NCI-H1930 (cell line): ENCODE measurements around the gene PLA2G2C.

Experiments
- DNase-seq, 2 experiments: peaks; one replicate each; lab custom pipeline; 2025; lab: John Stamatoyannopoulos, UW

The PLA2G2C gene

DNA sequence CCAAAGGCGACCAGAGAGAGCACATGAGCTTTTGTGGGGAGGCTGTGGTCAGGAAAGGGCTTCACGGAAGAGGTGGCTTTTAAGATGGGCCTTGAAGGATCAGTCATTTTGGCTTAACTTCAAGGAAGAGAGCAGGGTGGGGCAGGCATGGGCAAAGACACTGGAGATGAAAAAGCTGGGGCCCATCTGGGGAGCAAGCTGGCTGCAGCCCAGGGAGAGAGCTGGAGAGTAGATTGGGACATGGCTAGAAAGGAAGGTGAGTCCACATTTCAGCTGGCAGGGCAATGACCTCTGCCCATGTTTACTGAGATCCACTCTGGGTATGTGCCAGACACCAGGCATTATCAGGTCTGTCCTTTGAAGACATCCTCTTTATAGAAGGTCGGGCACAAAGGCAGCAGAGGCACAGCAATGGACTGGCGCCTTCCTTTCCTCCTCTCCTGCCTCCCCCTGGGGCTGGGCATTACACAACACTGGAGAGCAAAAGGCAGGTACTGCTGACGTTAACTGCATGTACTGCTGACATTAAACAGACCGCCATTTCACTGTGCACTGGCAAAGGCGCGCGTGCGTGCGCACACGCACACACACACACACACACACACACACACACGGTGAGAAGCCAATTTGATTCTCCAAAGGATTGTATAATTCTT is 2.6 kb downstream of the PLA2G2C start:
- DNase-seq: no peak

DNA sequence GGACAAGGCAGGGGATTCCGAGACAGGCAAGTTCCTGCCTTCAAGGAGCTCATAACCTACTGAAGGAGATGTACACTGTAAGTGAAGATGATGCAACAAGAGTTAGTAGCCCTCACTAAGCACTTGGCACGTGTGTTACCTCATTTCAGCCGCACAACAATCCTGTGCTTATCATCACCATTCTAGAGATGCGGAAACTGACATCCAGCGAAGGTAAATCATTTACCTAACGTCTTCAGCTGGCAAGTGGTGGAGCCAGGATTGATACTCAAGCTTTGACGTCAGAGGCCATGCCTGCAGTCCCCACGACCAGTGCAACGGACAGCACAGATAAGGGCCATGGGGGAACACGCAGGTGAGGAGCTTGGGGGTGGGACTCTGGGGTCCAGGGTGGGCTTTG is 3.3 kb downstream of the PLA2G2C start:
- no peak for DNase-seq

DNA sequence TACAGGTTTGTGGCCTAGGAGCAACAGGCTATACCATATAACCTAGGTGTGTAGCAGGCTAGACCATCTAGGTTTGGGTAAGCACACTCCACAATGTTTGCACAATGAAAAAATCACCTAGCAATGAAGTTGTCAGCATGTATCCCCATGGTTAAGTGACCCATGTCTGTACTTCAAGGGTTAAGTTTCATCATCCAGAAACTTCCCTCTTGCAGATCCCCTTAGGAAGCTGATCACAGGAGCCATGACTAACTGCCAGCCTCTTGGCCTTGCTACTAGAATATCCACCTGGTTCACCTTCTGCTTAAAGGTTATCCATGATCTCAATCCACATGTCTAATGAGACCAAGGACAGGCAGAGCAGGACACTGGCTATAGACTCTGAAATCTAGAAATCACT is 3.9 kb downstream of the PLA2G2C start:
- DNase-seq: no peak

DNA sequence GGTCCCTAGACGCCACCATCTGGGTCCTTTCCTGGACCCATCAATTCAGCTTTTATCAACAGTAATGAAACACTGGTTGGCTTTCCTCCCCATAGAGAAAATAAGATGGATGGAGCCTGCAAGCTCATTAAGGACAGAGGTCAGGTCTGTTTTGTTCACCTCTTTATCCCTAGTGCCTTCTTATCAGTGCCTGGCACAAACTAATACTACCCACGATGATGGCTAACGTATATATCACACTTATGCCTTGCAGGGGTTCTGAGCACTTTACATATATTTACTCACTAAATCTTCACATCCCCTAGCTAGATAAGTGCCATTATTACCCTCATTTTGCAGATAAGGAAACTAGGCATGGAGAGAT is 5.5 kb downstream of the PLA2G2C start:
- DNase-seq: no peak

DNA sequence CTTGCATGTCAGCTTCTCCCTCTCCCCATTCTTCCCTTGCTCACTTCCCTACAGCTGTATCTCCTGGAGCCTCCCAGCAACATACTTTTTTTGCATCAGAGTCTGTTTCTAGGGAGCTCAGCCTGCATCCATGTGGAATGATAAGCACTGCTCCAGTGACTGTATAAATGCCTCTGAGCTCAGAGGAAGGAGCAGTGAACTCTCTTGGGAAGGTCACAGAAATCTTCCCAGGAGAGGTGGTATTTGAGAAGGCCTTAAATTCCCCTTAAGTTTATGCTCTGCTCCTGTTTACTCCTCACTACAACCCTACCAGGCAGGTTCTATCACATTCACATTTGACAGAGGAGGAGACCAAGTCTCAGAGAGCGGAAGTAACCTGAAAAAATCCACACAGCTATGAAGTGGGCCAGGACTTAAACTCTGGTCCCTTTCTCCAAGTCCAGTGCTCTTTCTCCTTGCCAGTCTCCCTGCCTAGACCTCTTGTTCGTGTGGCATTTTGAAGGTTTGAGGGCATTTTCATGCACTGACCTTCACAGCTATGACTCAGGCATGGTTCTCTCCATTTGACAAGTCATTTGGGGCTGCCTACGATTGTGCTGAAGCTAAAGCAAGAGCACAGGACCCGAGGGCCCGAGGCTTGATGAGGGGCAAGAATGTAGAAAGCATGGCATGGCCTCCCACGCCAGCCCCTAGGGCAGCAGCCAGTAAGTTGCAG is 6.0 kb downstream of the PLA2G2C start:
- no peak for DNase-seq

DNA sequence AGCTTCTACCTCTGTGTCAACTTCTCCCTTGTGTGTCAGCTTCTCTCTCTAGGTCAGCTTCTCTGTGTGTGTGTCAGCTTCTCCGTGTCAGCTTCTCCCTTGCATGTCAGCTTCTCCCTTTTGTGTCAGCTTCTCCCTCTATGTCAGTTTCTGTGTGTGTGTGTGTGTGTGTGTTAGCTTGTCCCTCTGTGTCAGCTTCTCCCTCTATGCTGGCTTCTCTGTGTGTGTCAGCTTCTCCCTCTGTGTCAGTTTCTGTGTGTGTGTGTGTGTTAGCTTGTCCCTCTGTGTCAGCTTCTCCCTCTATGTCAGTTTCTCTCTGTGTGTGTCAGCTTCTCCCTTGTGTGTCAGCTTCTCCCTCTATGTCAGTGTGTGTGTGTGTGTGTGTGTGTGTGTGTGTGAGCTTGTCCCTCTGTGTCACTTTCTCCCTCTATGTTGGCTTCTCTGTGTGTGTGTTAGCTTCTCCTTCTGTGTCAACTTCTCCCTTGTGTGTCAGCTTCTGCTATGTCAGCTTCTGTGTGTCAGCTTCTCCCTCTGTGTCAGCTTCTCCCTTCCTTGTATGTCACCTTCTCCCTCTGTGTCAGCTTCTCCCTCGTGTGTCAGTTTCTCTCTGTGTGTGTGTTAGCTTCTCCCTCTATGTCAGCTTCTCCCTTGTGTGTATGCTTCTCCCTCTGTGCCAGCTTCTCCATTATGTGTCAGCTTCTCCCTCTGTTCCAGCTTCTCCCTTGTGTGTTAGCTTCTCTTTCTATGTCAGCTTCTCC is 6.8 kb downstream of the PLA2G2C start:
- DNase-seq: no peak

DNA sequence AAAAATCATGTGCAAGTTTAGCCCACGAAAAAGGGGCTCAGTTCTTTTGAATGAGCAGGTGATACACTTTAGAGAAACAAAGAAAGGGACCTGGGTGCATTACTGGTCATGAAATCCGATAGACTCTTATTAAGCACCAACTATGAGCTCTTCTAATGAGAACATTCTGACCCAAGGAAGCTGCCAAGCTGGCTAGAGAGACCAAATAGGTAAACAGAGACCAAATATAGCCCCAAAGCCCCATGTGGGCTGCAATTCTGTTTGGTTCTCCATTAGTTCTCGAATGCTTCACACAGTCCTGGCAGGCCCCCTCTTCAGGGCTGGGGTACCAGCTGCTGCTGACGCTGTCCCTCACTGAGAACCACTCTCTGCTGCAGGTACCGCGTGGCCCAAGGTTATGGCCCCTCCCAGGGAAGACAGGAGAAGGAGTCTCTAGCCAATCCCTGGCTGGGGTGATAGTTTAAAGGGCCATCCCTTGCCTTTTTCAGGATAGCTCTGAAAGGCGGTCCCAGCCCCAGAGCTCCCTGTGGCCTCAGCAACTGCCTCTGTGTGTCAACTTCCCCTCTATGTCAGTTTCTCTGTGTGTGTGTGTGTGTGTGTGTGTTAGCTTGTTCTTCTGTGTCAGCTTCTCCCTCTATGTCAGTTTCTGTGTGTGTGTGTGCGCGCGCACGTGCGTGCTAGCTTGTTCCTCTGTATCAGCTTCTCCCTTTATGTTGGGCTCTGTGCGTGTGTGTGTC is 7.5 kb downstream of the PLA2G2C start:
- DNase-seq: no peak

DNA sequence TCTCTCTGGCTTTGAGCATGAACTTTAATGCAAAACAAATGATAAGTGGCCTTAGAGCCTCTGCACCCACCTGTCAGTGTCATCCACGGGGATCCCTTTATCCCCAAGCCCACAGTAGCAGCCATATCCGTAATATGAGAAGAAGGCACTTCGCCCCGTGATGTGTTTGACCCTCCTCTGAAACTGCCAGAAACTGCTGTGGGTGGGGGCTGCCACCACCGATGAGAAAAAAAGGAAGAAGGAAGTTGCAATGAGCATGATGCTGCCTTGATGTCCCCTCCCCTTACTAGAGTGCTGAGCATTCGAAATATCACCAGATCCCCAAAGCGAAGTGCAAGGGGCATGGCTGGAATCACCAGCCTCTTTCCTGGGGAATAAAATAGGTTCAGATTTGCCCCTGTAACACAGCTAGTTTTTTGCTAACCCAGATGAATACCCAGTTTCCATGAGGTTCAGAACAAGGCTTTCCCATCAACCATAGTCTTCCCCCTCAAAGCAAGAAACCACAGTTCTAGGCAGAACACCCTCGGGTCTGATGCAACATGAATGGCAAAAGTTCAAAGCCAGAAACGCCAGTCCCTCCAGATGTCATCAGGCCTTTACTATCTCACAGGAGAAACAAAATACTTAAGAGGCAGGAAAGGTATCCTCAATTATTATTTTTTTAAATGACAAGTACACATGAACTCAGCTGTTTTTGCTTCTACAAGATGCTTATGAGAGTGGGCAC is 11.2 kb downstream of the PLA2G2C start:
- no peak for DNase-seq

DNA sequence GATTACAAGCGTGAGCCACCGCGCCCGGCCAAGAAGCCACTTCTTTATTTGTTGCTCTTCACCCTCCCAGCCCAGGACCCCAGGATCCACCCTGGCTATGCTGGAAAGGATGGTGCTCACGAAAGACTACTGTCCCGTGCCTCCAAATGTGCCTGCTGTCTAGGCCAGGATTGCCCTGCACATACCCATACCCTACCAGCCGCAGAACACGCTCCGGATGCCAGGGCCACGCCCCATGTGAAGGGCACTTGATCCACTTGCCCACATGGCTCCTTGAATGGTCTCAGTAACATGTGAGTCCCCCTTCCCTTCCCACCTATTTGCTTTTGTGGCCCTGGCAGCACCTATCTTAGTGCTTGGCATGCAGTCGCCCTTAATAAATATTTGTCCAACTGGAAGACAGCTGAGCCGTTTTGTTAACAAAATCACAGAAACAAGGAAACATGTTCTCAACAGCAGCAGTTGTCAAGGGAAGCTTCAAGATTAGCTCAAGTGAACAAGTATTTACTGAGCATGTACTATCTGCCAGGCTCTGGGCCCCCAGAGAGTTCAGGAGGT is 14.2 kb downstream of the PLA2G2C start:
- no peak for DNase-seq

DNA sequence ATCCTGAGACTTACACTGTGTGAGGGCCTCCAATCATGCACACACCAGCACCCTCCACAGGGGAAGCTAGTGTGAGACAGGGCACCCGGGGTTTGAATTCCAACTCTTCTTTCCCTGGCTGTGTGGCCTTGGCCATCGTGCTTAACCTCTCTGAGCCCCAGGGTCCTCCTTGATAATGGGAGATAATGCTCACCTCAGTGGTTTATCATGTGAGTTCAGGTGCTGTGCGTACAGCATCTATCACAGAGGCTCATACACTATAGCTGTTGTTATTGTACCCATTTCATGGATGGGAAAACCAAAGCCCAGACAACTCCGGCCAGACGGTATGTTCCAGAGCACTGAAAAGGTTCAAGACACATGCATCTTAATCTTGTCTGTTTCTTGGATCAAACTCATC is 16.4 kb downstream of the PLA2G2C start:
- DNase-seq: no peak

DNA sequence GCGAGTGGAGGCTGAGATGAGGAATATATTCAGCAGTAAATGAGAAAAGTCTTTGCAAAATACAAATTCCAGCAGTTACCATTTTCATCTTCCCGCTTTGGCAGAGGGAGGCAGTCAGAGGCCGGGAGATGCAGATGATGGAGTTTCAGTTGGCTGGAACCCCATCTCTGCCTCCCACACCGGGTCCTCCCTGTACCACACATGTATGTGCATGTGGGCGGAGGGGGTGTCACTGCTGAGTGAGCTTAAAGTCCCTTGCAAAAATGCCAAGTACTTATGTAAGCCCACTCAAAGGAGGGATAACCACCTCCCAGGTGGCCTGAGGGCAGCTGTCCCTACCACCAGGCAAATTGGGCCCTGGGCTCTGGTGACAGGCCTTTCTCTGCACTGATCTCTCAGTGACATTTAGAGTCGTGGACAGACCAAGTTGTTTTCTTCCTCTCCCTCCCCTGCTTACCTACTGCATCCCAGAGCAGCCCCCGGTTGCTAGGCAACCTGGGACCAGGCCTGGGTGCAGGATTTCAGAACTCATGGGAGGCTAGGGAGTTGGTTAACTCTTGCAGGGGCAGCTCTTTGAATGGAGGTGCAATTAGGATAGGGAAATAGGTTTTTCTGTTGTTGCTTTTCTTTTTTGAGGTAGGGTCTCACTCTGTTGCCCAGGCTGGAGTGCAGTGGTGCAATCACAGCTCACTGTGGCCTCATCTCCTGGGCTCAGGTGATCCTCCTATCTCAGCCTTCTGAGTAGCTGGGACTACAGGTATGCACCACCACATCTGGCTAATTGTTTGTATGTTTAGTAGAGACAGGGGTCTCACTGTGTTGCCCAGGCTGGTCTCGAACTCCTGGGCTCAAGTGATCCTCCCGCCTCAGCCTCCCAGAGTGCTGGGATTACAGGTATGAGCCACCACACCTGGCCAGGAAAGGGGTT is 17.5 kb downstream of the PLA2G2C start:
- no peak for DNase-seq

DNA sequence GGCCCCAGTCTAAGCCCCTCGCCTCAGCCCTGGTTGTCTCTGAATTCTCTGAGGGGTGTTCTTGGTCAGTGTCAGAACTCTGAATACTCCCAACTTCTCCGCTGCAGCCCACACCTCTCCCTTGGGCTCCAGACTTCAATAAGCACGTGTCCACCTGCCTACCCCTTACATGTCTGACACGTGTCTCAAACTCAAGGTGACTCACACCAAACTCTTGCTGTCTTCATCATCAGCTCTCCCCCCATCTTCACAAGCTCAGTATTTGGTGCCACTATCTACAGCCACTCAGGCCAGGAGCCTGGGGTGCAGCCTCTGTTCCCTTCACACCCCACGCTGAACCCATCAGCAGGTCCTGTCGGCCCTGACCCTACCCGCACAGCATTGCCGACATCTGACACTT is 19.2 kb downstream of the PLA2G2C start:
- no peak for DNase-seq

DNA sequence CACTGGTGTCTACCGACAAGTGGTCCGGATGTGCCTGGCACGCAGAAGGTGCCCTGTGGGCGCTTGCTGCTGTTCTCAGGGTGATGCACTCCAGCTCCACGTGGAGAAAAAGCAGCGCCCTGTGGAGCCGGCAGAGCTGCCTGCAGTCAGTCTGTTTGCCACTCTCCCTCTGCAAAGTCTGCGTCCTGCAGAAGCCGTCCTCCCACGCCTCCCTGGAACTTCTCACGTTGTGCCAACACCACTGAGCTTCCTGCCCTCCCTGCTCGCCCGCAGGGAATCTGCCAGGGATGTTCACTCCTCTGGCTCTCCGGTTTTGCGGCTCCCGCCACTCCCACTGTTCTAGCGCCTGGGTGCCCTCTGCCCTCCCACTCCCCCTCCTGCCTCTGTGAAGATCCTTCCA is 20.3 kb downstream of the PLA2G2C start:
- DNase-seq: no peak

DNA sequence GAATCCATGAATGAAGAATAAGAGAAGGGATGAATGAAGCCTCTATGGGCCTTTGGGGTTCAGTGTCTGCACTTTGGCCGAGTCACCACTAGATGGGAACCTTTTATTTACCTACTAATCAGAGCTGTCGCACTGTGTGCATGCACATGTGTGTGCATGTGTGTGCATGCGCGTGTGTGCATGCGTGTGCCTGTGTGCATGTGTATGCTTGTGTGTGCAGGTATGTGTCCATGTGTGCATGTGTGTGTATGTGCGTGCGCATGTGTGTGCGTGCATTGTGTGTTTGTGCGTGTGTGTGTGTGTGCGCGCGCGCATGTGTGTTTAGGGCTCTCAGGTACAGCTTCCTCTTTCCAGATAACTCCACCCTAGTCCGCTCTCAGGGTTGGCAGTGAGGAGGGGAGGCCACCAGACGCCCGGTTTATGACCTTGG is 20.8 kb downstream of the PLA2G2C start:
- peak in 1 of 2 experiments; percentile 4 for DNase-seq

DNA sequence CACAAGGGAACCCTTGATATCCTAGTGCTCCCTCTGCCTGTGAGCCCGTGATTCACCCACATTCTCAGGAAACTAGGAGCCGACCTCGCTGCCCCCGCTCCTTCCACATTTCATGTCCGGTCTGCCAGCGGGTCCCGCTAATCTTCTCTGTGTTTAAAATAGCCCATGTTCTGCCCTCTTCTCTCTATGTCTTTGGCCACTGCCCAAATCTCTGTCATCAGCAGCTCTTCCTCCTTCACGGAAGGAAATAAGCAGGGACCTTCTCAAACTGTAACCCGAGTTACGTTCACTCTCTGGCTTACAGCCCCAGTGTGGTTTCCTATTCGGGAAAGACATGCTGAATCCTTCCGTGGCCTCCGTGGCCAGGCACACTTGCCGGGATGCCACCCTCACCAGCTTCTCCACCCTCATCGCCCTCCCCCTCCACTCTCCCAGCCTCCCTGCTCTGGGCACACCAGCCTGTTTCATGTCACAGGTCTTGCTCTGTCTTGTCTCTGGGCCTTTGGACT is 21.6 kb downstream of the PLA2G2C start:
- DNase-seq: no peak

DNA sequence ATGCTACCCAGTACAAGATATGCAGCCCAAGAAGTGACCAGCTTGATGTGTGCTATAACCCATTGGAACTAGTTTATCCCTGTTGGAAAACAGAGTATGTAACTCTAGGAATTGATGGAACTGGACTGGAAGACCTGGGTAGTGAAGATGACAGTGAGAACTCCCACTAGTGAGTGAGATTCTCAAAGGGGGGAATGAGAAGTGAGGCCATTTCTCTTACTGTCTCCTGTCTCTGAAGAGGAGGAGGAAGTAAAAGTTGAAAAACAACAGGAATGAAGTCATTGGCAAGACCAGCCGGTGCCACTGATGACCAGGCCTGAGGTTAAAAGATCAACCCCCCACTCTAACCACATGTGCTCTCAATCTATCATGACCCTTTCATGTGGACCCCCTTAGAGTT is 26.3 kb downstream of the PLA2G2C start:
- no peak for DNase-seq

DNA sequence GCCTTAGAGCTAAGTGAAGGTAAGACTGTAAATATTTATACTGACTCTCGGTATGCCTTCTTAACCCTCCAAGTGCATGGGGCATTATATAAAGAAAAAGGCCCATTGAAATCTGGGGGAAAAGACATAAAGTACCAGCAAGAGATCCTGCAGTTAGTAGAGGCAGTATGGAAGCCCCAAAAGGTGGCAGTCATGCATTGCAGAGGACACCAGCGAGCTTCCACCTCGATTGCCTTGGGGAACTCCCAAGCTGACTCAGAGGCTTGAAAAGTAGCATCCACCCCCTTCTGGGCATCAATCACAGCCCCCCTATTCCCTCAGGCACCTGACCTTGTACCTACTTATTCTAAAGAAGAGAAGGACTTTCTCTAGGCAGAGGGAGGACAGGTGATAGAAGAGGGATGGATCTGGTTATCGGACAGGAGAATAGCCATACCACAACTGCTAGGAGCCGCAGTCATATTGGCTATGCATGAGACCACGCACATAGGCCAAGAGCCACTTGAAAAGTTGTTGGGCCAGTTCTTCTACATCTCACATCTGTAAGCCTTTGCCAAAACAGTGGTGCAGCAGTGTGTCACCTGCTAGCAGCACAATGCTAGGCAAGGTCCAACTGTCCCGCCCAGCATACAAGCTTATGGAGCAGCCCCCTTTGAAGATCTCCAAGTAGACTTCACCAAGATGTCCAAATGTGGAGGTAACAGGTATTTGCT is 27.8 kb downstream of the PLA2G2C start:
- DNase-seq: no peak

DNA sequence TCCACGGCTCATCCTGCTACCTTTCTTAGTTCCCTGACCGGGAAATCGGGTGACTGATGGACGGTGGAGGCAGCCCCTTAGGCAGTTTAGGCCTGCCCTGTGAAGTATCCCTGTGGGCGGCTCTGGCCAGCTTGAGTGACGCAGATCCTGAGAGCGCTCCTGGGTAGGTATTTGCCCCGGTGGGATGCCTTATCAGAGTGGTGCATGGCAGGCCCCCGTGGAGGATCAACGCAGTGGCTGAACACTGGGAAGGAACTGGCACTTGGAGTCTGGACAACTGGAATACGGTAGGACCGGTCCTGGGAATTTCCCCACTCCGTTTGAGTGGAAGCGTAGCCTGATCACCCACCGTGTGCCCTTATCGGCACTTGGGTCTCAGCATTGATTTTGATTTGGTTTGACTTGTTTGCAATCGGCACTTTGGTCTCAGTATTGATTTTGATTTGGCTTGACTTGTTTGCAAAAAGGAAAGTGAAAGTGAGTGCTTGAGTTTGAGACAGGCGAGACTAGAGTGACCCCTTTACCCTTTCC is 32.0 kb downstream of the PLA2G2C start:
- DNase-seq: no peak

DNA sequence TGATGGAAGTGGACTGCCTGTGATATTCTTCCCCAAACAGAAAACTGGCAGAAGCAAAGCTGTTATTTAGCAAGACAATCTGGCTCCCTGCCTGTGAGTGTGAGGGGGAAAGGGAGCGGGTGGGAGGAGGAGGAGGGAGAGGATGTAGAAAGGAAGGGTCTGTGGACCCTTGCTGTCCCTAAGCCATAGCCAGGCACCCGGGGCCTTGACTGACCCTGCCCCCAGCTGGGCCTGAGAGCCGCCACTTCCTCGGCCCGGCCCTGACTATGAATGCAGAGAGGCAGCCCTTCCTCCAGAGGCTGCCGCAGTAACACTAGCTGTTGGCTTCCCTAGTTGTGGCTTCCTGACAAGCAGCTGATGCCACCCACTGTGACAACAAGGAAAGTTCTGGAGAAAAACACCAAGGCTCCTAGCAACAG is 33.3 kb downstream of the PLA2G2C start:
- DNase-seq: no peak
